Stimulated activated CD4-positive, alpha-beta T cell treated with anti-CD3 and anti-CD28 coated beads, TNF-alpha, amount 100 ng/mL, for 4 hours (primary cell): ENCODE data around the gene CENPP.
"Not testable (repeated sequence)": the region's sequence is repeated elsewhere in the genome, so short reads cannot be mapped to it uniquely, and the experiment has no call there.

Experiments used
- DNase-seq, 3 experiments: peaks; one replicate each; pipeline ENCODE4 v3.0.0-alpha.2; 2020; ENCODE audit warnings: low read depth in 3 of 3

CENPP gene

DNA sequence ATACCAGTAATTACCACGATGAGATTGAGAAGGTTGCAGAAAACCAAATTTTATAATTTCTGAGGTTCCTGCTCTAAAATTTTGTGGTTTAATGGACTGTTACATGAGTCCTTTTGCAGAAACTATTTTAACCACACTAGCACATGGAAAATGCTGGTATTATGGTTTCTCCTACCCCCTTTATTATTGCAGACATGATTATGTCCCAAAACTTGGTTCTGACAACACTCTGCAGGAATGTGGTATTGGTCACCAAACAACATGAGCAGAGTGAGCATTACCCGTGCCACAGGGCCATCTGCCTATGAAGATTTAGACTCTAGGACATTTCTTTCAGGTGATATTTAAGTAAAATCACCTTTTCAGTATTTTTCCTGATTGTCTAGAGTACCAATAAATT lies 212.8 kb downstream of the CENPP start:
- no peak for DNase-seq

GRCh38 chr9:92543972-92544371 lies 218.2 kb downstream of the CENPP start:
- no peak for DNase-seq

DNA sequence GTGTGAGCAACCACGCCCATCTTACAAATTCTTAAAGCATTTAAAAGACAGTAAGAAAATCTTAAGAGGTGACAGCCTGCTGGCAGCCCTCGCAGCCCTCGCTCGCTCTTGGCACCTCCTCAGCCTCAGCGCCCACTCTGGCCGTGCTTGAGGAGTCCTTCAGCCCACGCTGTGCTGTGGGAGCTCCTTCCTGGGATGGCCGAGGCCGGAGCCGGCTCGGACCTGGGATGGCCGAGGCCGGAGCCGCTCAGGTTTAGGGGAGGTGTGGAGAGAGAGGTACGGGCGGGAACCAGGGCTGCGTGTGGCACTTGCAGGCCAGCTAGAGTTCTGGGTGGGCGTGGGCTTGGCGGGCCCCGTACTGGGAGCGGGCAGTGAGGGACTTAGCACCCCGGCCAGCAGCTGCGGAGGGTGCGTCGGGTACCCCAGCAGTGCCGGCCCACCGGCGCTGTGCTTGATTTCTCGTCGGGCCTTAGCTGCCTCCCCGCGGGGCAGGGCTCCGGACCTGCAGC lies 219.3 kb downstream of the CENPP start:
- no peak for DNase-seq

DNA sequence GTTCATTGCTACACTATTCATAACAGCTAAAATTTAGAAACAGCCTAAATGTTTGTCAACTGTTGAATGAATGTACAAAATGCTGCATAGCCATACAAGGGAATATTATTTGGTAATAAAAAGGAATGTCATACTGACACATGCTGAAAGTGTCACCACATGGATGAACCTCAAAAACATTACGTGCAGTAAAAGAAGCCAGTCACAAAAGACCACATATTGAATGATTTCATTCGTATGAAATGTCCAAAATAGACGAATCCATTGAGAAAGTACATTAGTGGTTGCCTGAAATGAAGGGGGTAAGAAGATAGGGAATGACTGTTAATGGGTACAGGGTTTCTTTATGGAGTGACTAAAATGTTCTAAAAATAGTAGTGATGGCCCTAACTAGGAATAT lies 221.6 kb downstream of the CENPP start:
- no peak for DNase-seq

GRCh38 chr9:92550765-92551164 lies 225.0 kb downstream of the CENPP start:
- DNase-seq: no peak

GRCh38 chr9:92558612-92559374 lies 233.0 kb downstream of the CENPP start:
- DNase-seq: no peak

DNA sequence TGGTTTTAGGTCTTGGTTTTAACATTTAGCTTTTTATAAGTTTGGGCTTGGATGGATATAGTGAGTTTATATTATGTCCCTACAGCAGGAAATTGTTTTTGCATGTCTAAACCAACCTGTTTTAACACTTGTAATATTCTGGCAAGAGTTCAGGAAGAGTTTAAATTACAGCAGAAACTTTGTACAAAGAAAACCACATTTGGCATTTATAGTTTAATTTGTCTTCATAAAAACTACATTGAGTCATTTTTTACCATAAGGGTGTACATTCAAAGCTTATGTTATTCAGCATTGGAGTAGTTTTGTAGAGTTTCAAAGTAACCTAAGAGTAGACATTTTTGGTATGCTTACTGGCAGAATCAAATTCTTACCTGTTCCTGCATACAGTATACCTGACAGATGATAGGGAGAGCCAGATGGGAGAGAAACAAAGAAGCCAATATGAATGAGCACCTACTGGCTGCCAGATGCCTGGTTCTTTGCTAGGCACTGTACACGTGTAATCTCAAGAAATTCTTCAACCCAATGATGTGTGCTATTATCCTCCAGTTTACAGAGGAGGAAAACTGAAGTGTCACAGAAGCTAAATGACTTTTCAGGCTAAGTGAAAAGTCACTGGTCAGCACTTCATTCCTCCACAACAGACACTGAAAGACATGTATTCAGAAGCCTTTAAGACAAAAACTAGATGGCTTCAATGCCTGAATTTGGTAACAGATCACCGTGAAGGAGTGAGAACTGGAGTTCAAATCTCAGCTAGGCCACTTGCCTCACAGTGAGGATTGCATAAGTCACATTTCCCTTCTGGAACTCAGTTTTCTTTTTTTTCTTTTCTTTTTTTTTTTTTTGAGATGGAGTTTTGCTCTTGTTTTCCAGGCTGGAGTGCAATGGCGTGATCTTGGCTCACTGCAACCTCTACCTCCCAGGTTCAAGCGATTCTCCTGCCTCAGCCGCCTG lies 235.9 kb downstream of the CENPP start:
- no peak for DNase-seq

DNA sequence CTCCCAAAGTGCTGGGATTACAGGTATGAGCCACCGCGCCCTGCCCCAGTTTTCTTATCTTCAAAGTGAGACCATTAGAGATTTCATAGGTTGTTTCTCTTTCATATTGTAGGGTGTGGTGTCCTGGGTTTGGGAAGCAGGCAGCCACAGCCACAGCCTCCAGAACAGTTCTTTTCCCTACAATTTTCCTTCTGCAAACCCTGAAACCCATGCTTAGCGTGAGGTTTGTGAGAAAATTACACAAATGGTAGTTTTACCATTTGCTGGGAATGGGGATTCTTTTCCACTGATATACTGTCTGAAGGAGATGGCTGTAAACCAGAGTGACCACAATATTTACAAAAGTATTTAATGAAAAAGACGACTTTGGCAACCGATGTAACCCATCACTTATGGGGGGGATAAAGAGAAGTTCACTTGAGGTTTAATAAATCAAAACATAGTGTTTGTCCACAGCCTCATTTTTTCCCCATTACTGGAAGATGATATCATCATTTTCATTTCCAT lies 236.8 kb downstream of the CENPP start:
- no peak for DNase-seq

- no peak for DNase-seq
Observed at GRCh38 chr9:92563116-92564100, 237.7 kb downstream of the CENPP start.

- DNase-seq: no peak
Observed at GRCh38 chr9:92564504-92564903, 238.8 kb downstream of the CENPP start.

GRCh38 chr9:92564982-92565381 lies 239.2 kb downstream of the CENPP start:
- DNase-seq: no peak

DNA sequence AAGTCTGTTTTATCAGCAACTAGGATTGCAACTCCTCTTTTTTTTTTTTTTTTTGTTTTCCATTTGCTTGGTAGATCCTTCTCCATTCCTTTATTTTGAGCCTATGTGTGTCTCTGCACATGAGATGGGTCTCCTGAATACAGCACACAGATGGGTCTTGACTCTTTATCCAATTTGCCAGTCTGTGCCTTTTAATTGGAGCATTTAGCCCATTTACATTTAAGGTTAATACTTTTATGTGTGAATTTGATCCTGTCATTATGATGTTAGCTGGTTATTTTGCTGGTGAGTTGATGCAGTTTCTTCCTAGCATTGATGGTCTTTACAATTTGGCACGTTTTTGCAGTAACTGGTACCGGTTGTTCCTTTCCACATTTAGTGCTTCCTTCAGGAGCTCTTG lies 246.1 kb downstream of the CENPP start:
- DNase-seq: not testable (repeated sequence)

GRCh38 chr9:92573612-92574011 lies 247.9 kb downstream of the CENPP start:
- not testable (repeated sequence) for DNase-seq

DNA sequence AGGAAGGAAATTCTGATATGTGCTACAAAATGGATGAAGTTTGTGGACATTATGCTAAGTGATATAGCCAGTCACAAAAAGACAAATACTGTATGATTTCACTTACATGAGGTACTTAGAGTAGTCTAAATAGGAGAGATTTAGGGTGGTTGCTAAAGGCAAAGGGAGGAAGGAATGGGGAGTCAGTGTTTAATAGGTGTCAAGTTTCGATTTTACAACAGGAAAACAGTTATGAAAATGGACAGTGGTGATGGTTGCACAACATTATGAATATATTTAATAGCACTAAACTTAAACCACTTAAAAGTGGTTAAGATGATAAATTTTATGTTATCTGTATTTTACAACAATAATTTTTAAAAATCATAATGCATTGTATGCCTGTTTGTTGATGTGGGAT lies 250.4 kb downstream of the CENPP start:
- DNase-seq: no peak

- no peak for DNase-seq
Observed at GRCh38 chr9:92589923-92590322, 264.2 kb downstream of the CENPP start.

- DNase-seq: no peak
Observed at GRCh38 chr9:92590377-92590776, 264.6 kb downstream of the CENPP start.

- no peak for DNase-seq
Observed at GRCh38 chr9:92592537-92592936, 266.8 kb downstream of the CENPP start.

GRCh38 chr9:92592946-92593861 lies 267.5 kb downstream of the CENPP start:
- no peak for DNase-seq

DNA sequence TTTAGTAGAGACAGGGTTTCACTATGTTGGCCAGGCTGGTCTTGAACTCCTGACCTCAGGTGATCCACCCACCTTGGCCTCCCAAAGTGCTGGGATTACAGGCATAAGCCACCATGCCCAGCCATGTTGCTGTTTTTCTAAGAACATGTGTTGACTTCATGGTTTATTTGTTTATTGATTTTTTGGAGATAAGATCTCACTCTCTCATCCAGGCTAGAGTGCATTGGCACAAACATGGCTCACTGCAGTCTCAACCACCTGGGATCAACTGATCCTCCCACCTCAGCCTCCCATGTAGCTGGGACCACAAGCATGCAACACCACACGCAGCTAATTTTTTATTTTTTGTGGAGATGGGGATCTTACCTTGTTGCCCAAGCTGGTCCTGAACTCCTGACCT lies 269.3 kb downstream of the CENPP start:
- DNase-seq: not testable (repeated sequence)

DNA sequence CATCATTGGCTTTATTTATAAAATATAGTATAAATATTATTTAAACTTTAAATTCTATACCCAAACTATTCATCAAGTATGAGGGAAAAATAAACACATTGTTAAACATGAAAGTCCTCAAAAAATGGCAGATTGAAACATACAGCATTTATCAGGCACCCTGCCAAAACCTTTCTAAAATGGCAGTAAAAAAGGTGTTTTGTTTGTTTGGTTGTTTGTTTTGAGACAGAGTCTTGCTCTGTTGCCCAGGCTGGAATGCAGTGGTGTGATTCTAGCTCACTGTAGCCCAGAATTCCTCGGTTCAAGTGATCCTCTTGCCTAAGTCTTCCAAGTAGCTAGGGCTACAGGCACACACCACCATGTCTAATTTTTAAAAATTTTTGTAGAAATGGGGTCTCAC lies 270.2 kb downstream of the CENPP start:
- DNase-seq: no peak
